Activated CD4-positive, alpha-beta T cell treated with anti-CD3 and anti-CD28 coated beads for 24 hours (primary cell): Measurements from ENCODE around the gene SLC25A22.

ENCODE experiments used
- DNase-seq, 2 donors: peaks; one replicate each; pipeline ENCODE4 v3.0.0-alpha.2; 2020; ENCODE audit warnings: low read depth in 2 of 2

Gene SLC25A22

DNA sequence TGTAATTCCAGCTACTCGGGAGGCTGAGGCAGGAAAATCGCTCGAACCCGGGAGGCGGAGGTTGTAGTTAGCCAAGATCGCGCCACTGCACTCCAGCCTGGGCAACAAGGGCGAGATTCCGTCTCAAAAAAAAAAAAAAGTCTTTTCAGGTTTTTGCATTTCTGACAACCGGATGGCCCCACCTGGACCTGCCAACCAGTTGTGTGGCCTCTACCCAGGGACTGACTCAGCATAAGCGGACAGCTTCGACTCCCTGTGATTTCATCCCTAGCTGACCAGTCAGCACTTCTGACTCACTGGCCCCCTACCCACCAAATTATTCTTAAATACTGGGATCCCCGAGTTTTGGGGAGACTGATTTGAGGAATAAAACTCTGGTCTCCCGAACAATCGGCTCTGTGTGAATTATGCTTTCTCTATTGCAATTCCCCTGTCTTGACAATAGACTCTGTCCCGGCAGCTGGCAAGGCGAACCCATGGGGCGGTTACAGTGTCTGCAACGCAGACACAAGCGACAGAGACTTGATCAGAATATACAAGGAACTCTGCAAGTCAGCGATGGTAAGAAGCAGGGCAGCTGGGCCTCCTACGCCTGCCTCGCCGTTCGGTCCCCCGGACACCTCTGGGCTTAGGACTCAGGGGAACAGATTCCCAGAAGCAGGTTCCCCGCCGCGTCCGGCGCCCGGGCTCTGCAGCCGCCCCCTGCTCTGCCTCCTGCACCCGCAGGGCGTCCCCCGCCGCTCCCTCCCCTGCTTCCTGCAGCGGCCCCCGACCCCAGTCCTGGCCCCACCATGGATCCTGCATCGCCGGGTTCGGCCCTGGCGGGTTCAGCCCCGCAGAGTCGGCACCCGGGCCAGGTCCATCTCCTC is 51.6 kb downstream of the SLC25A22 start:
- no peak for DNase-seq

DNA sequence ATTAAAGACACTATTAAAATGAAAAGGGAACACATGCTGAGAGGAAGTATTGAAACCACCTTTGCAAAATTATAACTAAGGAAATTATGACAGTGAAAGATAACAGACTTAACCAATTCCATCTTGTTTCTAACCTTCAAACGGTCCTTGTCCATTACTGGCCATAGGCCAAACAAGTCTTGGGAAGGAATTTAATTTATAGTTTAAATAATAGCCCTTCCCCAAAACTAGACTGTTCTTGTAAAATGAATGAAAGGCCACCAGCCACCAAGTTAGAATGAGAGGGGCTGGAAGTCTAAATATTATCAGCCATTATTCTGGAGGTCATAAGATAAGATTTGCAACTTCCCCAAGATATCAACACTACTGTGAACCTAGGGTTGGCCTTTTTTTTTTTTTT is 52.7 kb downstream of the SLC25A22 start:
- no peak for DNase-seq

DNA sequence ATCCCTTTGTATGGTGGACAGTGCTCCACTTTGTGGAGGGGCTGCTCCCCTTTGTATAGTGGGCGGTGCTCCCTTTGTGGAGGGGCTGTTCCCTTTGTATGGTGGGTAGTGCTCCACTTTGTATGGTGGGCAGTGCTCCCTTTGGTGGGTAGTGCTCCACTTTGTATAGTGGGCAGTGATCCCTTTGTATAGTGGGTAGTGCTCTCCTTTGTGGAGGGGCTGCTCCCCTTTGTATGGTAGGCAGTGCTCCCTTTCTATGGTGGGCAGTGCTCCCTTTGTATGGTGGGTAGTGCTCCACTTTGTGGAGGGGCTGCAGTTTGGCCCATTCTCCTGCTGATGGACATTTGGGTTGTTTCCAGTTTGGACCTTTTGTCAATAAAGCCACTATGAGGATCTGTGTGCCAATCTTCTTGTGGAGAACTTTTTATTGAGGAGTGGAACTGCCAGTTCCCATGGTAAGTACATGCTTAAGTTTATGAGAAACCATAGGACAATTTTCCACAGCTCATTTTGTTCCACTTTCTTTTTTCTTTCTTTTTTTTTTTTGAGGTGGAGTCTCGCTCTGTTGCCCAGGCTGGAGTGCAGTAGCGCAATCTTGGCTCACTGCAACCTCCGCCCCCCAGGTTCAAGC is 55.4 kb downstream of the SLC25A22 start:
- no peak for DNase-seq

DNA sequence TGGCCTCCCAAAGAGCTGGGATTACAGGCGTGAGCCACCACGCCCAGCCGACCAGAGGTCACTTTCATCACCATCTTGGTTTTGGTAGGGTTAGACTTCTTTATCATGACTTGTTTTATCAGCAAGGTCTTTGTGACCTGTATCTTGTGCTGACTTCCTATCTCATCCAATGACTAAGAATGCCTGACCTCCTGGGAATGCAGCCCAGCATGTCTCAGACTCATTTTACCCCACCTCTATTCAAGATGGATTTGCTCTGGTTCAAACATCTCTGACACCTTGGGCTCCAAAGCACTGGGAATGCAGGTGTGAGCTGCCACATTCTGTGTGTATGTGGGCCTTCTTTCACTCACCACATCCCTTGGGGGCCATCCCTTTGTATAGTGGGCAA is 55.9 kb downstream of the SLC25A22 start:
- DNase-seq = no peak
